HG03342 (cell line): ENCODE measurements around the gene GSKIP.
"Not testable (repeated sequence)": the region's sequence is repeated elsewhere in the genome, so short reads cannot be mapped to it uniquely, and the experiment has no call there.

Source experiments
- ATAC-seq: cut with Tn5 transposase; IDR thresholded peaks from one replicate; pipeline ENCODE4 v1.9.1; 2021; ENCODE audit warnings: mild to moderate bottlenecking, moderate library complexity; ENCODE audit not compliant: unreplicated experiment

GSKIP gene, protein sequence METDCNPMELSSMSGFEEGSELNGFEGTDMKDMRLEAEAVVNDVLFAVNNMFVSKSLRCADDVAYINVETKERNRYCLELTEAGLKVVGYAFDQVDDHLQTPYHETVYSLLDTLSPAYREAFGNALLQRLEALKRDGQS

GRCh38 chr14:96362965-96363750 lies at the start of gene GSKIP, which contains the start of gene ATG2B:
Gene GSKIP, plus strand, starts transcription at chr14:96363526. Its CDS starts 18,722 bp downstream, at chr14:96382248.
Gene ATG2B, minus strand, starts transcription at chr14:96363341. Its CDS starts 365 bp downstream, at chr14:96362976.
- peak; percentile 69 for ATAC-seq

DNA sequence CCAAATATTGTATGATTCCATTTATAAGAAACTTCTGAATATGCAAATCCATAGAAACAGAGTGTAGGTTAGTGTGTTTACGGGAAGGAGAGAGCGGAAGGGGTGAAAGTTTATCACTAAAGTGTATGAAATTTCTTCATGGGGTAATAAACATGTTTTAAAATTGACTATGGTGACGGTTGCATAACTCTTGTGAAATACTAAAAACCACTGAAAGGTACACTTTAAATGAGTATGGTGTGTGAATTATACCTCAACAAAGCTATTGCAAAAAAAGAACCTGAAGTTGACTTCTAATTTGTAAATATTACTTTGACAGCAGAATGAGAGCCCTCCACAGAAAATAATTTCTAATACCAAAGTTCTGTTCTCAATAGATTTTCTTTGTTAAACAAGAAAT lies 47.2 kb upstream of the GSKIP start:
- no peak for ATAC-seq

- ATAC-seq: no peak
Observed at GRCh38 chr14:96318836-96319235, 44.5 kb upstream of the GSKIP start.

DNA sequence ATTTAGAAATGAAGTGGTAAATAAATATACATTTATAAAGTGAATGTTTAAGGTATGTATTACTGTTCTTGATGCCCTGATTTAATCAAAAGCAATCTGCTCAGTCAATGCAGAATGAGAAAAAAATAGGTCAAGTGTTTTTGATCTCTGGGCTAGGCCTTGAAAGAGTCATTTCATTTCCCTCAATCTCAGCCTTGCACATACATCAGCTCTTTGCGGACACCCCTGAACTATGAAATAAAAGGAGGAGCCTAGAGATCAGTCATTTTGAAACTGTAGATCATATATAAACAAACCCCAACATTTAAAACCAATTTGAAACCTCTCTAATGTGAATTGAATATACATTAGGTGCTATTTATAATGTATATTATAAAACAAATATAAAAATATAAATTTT lies 42.7 kb upstream of the GSKIP start:
- ATAC-seq: no peak

GRCh38 chr14:96324219-96324618 lies 39.1 kb upstream of the GSKIP start:
- no peak for ATAC-seq

DNA sequence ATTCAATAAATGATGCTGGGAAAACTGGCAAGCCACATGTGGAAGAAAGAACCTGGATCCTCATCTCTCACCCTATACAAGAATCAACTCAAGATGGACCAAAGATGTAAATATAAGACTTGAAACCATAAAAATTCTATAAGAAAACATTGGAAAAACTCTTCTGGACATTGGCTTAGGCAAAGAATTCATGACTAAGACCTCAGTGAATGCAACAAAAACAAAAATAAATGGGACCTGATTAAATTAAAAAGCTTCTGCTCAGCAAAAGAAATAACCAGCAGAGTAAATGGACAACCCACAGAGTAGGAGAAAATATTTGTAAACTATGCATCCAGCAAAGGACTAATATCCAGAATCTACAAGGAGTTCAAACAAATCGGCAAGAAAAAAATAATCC lies 24.8 kb upstream of the GSKIP start:
- ATAC-seq: no peak

- ATAC-seq: no peak
Observed at GRCh38 chr14:96341323-96341722, 22.0 kb upstream of the GSKIP start.

DNA sequence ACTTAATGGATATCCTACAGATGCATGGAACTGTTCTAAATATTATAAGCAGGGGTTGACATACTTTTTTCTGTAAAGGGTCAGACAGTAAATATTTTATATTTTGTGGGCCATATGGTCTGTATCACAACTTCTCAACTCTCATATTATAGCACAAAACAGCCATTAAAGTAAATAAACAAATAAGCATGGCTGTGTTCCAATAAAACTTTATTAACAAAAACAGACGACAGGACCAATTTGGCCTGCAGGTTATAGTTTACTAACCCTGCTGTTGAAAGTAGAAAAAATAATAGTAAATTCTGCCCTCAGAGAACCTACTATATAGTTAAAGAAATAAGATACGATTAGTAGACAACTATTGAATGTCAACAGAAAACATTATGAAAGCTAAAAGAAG lies 17.7 kb upstream of the GSKIP start:
- ATAC-seq: no peak

DNA sequence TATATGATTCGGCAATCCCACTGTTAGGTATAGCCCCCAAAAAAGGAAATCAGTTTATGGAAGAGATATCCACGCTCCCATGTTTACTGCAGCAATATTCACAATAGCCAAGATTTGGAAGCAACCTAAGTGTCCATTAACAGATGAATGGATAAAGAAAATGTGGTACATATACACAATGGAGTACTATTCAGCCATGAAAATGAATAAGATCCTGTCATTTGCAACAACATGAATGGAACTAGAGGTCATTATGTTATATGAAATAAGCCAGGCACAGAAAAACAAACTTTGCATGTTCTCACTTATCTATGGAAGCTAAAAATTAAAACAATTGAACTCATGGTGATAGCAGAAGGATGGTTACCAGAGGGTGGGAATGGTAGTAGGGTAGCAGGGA lies 15.4 kb upstream of the GSKIP start:
- ATAC-seq: not testable (repeated sequence)

GRCh38 chr14:96349286-96350075 lies 13.8 kb upstream of the GSKIP start:
- no peak for ATAC-seq

GRCh38 chr14:96351986-96352385 lies 11.3 kb upstream of the GSKIP start:
- no peak for ATAC-seq

GRCh38 chr14:96352708-96353107 lies 10.6 kb upstream of the GSKIP start:
- ATAC-seq: no peak

DNA sequence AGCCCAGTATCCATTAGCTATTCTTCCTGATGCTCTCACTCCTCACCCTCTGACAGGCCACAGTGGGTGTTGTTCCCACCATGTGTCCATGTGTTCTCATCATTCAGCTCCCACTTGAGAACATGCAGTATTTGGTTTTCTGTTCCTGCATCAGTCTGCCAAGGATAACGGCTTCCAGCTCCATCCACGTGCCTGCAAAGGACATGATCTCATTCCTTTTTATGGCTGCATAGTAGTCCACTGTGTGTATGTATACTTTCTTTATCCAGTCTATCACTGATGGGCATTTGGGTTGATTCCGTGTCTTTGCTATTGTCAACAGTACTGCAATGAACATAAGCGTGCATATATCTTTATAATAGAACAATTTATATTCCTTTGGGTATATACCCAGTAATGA lies 9.1 kb upstream of the GSKIP start:
- ATAC-seq: no peak

GRCh38 chr14:96357216-96357615 lies 6.1 kb upstream of the GSKIP start:
- no peak for ATAC-seq

DNA sequence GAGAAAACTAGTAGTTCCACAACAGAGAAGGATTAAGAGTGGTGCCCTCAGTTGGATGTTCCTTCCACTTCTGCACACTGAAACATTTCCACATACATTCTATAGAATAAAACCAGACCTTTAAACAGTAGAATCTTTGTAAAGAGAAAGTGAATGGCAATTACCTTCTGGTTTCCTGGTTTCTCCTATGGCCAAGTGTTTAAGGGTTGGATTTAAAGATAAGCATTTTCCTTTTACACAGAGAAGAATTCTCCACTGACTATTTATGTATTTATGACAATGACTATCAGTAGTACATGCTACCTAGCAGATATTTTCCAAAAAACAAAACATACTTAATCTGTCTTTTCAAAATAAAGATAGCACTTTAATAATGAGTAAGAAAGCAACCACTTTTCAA lies 3.4 kb upstream of the GSKIP start:
- ATAC-seq: no peak

- ATAC-seq: peak; percentile 32
Observed at GRCh38 chr14:96362071-96362964, 1.0 kb upstream of the GSKIP start.

DNA sequence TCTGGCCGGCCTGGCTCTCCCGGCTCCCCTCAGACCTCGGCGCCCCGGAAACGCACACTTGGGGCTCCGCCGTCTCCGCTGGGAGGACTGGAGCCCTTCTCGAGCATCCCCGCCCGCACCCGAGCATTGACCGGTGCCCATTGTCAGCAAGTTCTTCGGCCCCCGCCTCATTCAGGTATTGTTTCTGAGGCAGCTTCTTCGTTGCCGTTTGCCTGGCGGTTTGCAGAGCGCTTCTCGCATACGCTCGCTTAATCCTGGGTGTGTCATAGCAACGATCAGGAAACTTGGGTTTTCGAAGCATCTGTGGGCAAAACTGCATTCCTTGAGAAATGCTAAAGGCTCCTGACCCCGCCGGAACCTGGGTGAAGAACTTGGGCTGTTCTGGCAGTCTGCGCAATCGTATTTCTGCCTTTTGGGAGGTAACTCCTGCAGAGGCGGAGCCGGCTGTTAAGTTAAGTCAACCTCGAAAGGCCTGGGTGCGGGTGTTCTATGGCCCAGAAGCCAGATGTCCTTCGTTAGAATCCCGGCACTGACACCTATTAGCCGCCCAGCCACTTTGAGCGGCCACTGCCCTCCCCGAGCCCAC lies 518 bp downstream of the GSKIP start:
- peak; percentile 19 for ATAC-seq

GRCh38 chr14:96364962-96365361 lies 1.6 kb downstream of the GSKIP start:
- no peak for ATAC-seq

- no peak for ATAC-seq
Observed at GRCh38 chr14:96368534-96368933, 5.2 kb downstream of the GSKIP start.

GRCh38 chr14:96370528-96370927 lies 7.2 kb downstream of the GSKIP start:
- no peak for ATAC-seq
